Tibial nerve (tissue), 3 donors: ENCODE measurements around the gene NLRP11.

ENCODE experiments used
- POLR2A ChIP-seq, 2 donors: fragments of 450-650 bp; IDR thresholded peaks; one replicate each; pipeline ENCODE4 v1.6.1; 2017; ENCODE audit warnings: antibody characterized with exemption in 2 of 2, mild to moderate bottlenecking in 2 of 2, moderate library complexity in 2 of 2
- TF ChIP-seq, protein P1 (sequence below), 5 experiments: fragments of 200-600 bp in 3 of 5; fragments of 450-650 bp in 2 of 5; sonication (generic) in 3 of 5; IDR thresholded peaks; one replicate each; pipeline ENCODE4 v1.5.1; 2016 to 2019; ENCODE audit warnings: antibody characterized with exemption in 5 of 5, mild to moderate bottlenecking in 3 of 5, moderate library complexity in 2 of 5

DNA sequence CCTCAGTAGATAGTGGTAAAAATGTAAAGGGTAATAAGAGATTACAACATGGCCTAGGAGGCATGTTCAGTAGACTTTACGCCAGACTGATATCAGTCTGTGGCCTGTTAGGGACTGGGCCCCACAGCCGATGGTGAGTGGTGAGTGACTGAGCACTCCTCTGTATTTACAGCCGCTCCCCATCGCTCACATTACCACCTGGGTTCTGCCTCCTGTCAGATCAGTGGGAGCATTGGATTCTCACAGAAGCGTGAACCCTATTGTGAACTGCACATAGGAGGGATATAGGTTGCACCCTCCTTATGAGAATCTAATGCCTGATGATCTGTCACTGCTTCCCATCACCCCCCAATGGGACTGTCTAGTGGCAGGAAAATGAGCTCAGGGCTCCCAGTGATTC, 17.9 kb downstream of the NLRP11 start:
- TF ChIP-seq, protein P1, sequence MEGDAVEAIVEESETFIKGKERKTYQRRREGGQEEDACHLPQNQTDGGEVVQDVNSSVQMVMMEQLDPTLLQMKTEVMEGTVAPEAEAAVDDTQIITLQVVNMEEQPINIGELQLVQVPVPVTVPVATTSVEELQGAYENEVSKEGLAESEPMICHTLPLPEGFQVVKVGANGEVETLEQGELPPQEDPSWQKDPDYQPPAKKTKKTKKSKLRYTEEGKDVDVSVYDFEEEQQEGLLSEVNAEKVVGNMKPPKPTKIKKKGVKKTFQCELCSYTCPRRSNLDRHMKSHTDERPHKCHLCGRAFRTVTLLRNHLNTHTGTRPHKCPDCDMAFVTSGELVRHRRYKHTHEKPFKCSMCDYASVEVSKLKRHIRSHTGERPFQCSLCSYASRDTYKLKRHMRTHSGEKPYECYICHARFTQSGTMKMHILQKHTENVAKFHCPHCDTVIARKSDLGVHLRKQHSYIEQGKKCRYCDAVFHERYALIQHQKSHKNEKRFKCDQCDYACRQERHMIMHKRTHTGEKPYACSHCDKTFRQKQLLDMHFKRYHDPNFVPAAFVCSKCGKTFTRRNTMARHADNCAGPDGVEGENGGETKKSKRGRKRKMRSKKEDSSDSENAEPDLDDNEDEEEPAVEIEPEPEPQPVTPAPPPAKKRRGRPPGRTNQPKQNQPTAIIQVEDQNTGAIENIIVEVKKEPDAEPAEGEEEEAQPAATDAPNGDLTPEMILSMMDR (IDR thresholded peaks at IDR 0.05) = no peak
- no peak for TF ChIP-seq POLR2A (IDR thresholded peaks at IDR 0.05)
